WTC11 (cell line): ENCODE measurements around the gene KHDC1. TPM values are rescaled to one million over a fixed set of nuclear protein-coding genes. Genes with fewer than 3 reads are reported as not detected.

Source experiments
- ATAC-seq: fragments of 200-7000 bp; cut with Tn5 transposase; 2 replicates; pipeline ENCODE4 v1.10.0; 2021; ENCODE audit warnings: mild to moderate bottlenecking, moderate library complexity
- CTCF ChIA-PET: fragments of 300-600 bp; sonication (Branson Sonifier 250); formaldehyde crosslinking; loops from one replicate; lab custom pipeline; 2021; ENCODE audit warnings: antibody characterized with exemption; lab: Charles Lee
- POLR2A ChIA-PET: fragments of 350-600 bp; sonication (Branson Sonifier 250); formaldehyde crosslinking; loops from one replicate; lab custom pipeline; 2021; ENCODE audit warnings: antibody characterized with exemption; lab: Charles Lee
- DNase-seq: peaks from one replicate; pipeline ENCODE4 v3.0.0; 2021; ENCODE audit warnings: low spot score
- H3K27ac Mint-ChIP-seq: 2 replicates; pipeline ENCODE4 v1.8.0; 2021; ENCODE audit warnings: mixed read lengths
- H3K27me3 Mint-ChIP-seq: 2 replicates; pipeline ENCODE4 v1.8.0; 2021; ENCODE audit warnings: low read depth, mild to moderate bottlenecking, moderate library complexity, mixed read lengths
- H3K36me3 Mint-ChIP-seq: 2 replicates; pipeline ENCODE4 v1.8.0; 2021; ENCODE audit warnings: mixed read lengths
- H3K4me1 Mint-ChIP-seq: 2 replicates; pipeline ENCODE4 v1.8.0; 2022; ENCODE audit warnings: mixed read lengths
- H3K4me3 Mint-ChIP-seq: 2 replicates; pipeline ENCODE4 v1.8.0; 2021; ENCODE audit warnings: mild to moderate bottlenecking, moderate library complexity, mixed read lengths
- H3K9me3 Mint-ChIP-seq: 2 replicates; pipeline ENCODE4 v1.8.0; 2021; ENCODE audit warnings: mixed read lengths
- CREB1 ChIP-seq: sonication (generic); formaldehyde crosslinking; IDR thresholded peaks from 2 replicates; pipeline ENCODE4 v1.8.0; 2023; ENCODE audit warnings: mild to moderate bottlenecking, missing genetic modification reagents
- ETV6 ChIP-seq: sonication (generic); formaldehyde crosslinking; IDR thresholded peaks from 2 replicates; pipeline ENCODE4 v1.8.1; 2022; ENCODE audit warnings: mild to moderate bottlenecking, missing genetic modification reagents
- NFE2L1 ChIP-seq: sonication (generic); formaldehyde crosslinking; IDR thresholded peaks from 2 replicates; pipeline ENCODE4 v1.8.1; 2023; ENCODE audit warnings: missing genetic modification reagents
- NR1H2 ChIP-seq: sonication (generic); formaldehyde crosslinking; IDR thresholded peaks from 2 replicates; pipeline ENCODE4 v1.9.0; 2021; ENCODE audit warnings: mild to moderate bottlenecking, moderate library complexity, missing genetic modification reagents
- OVOL2 ChIP-seq: fragments of 250-450 bp; sonication (Bioruptor Pico); IDR thresholded peaks from 2 replicates; pipeline ENCODE4 v1.9.0; 2021; ENCODE audit warnings: mild to moderate bottlenecking, borderline replicate concordance
- SOX15 ChIP-seq: fragments of 250-450 bp; sonication (Bioruptor Pico); IDR thresholded peaks from 2 replicates; pipeline ENCODE4 v1.9.0; 2021; ENCODE audit warnings: mild to moderate bottlenecking
- SP1 ChIP-seq: sonication (generic); formaldehyde crosslinking; conservative IDR thresholded peaks from 2 replicates; pipeline ENCODE4 v1.8.1; 2022; ENCODE audit warnings: missing genetic modification reagents
- TEAD1 ChIP-seq: sonication (generic); formaldehyde crosslinking; IDR thresholded peaks from 2 replicates; pipeline ENCODE4 v1.8.0; 2022; ENCODE audit warnings: mild to moderate bottlenecking, missing genetic modification reagents
- TEAD4 ChIP-seq: sonication (generic); formaldehyde crosslinking; IDR thresholded peaks from 2 replicates; pipeline ENCODE4 v1.8.0; 2022; ENCODE audit warnings: mild to moderate bottlenecking, missing genetic modification reagents
- TP53 ChIP-seq: sonication (generic); formaldehyde crosslinking; IDR thresholded peaks from 2 replicates; pipeline ENCODE4 v1.8.1; 2023; ENCODE audit warnings: mild to moderate bottlenecking, missing genetic modification reagents
- ZBTB21 ChIP-seq: sonication (generic); formaldehyde crosslinking; IDR thresholded peaks from 2 replicates; pipeline ENCODE4 v1.8.1; 2023; ENCODE audit warnings: mild to moderate bottlenecking, missing genetic modification reagents, borderline replicate concordance
- ZNF121 ChIP-seq: sonication (generic); formaldehyde crosslinking; IDR thresholded peaks from 2 replicates; pipeline ENCODE4 v1.8.0; 2023; ENCODE audit warnings: missing genetic modification reagents
- ZNF396 ChIP-seq: fragments of 250-450 bp; sonication (Bioruptor Pico); IDR thresholded peaks from 2 replicates; pipeline ENCODE4 v1.8.0; 2021; ENCODE audit warnings: mild to moderate bottlenecking, moderate library complexity, borderline replicate concordance
- ZNF416 ChIP-seq: fragments of 250-450 bp; sonication (Bioruptor Pico); IDR thresholded peaks from 2 replicates; pipeline ENCODE4 v1.9.0; 2021; ENCODE audit warnings: mild to moderate bottlenecking, inconsistent platforms
- total RNA-seq: library from RNA; stranded (reverse); gene quantifications from 3 replicates; pipeline ENCODE4 v1.2.3, GENCODE V29; 2021
- TF ChIP-seq, protein P1 (sequence below): sonication (generic); formaldehyde crosslinking; IDR thresholded peaks from 2 replicates; pipeline ENCODE4 v1.8.1; 2022; ENCODE audit warnings: low read depth, mild to moderate bottlenecking, moderate library complexity, missing genetic modification reagents, borderline replicate concordance
- TF ChIP-seq, protein P2 (sequence below): fragments of 250-450 bp; sonication (Bioruptor Pico); IDR thresholded peaks from 2 replicates; pipeline ENCODE4 v1.8.0; 2021; ENCODE audit warnings: mild to moderate bottlenecking
- TF ChIP-seq, protein P3 (sequence below): sonication (generic); formaldehyde crosslinking; conservative IDR thresholded peaks from 2 replicates; pipeline ENCODE4 v1.8.1; 2022; ENCODE audit warnings: mild to moderate bottlenecking, missing genetic modification reagents
- TF ChIP-seq, protein P4 (sequence below): sonication (generic); formaldehyde crosslinking; IDR thresholded peaks from 2 replicates; pipeline ENCODE4 v1.8.1; 2022; ENCODE audit warnings: mild to moderate bottlenecking, moderate library complexity, missing genetic modification reagents
- TF ChIP-seq, protein P5 (sequence below): sonication (generic); formaldehyde crosslinking; IDR thresholded peaks from 2 replicates; pipeline ENCODE4 v1.8.1; 2022; ENCODE audit warnings: missing genetic modification reagents, borderline replicate concordance
- TF ChIP-seq, protein P6 (sequence below): fragments of 250-450 bp; sonication (Bioruptor Pico); IDR thresholded peaks from 2 replicates; pipeline ENCODE4 v1.9.0; 2021; ENCODE audit warnings: mild to moderate bottlenecking, borderline replicate concordance
- TF ChIP-seq, protein P7 (sequence below): sonication (generic); formaldehyde crosslinking; IDR thresholded peaks from 2 replicates; pipeline ENCODE4 v1.8.1; 2023; ENCODE audit warnings: mild to moderate bottlenecking, missing genetic modification reagents, moderate library complexity

The KHDC1 gene
- total RNA-seq, 1 experiment from 2014 or later, result 8.9 TPM

DNA sequence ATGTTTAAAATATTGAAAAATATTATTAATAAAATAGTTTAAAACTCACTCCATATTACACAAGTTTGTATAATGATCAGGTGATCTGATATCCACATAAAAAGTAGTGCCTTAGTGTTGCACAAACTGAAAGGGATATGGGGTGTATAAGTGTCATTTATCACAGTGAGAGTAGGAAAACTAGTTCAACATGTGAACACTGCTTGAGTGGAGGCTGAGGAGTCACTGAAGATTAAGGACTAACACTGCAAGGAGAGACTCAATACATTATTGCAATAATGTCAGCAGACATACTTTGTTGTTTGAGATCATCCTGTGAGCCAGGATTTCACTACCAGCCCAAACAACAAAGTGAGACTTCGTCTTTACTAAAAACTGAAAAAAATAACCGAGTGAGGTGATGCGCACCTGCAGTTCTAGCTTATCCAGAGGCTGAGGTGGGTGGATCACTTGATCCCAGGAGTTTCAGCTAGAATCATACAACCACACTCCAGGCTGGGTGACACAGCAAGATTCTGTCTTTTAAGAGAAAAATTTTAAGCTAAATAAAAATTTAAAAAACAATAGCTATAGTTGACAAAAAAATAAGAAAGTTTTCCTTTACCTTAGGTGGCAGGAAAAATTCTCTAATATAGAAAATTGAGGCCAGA, 35.3 kb downstream of the KHDC1 start:
- Mint-ChIP-seq H3K4me1 (0 out of 2 replicates have a peak, but pooled peaks cover 4% of the 10 kb centered on the region), H3K27ac (no peak overlapping the region), H3K27me3 (no peaks in the 10 kb centered on the region), H3K4me3 (no peak overlapping the region), H3K36me3 (no peaks in the 10 kb centered on the region; the same call in 1 of the 2 replicates), H3K9me3 (peaks cover 5% of the 10 kb centered on the region; the same call in 1 of the 2 replicates)
- TF ChIP-seq, protein P1, sequence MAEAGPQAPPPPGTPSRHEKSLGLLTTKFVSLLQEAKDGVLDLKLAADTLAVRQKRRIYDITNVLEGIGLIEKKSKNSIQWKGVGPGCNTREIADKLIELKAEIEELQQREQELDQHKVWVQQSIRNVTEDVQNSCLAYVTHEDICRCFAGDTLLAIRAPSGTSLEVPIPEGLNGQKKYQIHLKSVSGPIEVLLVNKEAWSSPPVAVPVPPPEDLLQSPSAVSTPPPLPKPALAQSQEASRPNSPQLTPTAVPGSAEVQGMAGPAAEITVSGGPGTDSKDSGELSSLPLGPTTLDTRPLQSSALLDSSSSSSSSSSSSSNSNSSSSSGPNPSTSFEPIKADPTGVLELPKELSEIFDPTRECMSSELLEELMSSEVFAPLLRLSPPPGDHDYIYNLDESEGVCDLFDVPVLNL (CRISPR knock-in tag), result no peak
- TF ChIP-seq, protein P2, sequence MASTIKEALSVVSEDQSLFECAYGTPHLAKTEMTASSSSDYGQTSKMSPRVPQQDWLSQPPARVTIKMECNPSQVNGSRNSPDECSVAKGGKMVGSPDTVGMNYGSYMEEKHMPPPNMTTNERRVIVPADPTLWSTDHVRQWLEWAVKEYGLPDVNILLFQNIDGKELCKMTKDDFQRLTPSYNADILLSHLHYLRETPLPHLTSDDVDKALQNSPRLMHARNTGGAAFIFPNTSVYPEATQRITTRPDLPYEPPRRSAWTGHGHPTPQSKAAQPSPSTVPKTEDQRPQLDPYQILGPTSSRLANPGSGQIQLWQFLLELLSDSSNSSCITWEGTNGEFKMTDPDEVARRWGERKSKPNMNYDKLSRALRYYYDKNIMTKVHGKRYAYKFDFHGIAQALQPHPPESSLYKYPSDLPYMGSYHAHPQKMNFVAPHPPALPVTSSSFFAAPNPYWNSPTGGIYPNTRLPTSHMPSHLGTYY (CRISPR knock-in tag), result no peak
- no peak for TF ChIP-seq ZNF396
- TF ChIP-seq TEAD1 (CRISPR knock-in tag), result no peak
- no peak for TF ChIP-seq ZNF121 (CRISPR knock-in tag)
- no peak for TF ChIP-seq NR1H2
- TF ChIP-seq CREB1 (CRISPR knock-in tag), result no peak
- TF ChIP-seq SOX15 (CRISPR knock-in tag), result no peak
- TF ChIP-seq, protein P3, sequence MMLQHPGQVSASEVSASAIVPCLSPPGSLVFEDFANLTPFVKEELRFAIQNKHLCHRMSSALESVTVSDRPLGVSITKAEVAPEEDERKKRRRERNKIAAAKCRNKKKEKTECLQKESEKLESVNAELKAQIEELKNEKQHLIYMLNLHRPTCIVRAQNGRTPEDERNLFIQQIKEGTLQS, result no peak
- POLR2A ChIA-PET, result no interaction called here
- CTCF ChIA-PET, result no interaction called here
- no peak for ATAC-seq
- DNase-seq, result no peak

DNA sequence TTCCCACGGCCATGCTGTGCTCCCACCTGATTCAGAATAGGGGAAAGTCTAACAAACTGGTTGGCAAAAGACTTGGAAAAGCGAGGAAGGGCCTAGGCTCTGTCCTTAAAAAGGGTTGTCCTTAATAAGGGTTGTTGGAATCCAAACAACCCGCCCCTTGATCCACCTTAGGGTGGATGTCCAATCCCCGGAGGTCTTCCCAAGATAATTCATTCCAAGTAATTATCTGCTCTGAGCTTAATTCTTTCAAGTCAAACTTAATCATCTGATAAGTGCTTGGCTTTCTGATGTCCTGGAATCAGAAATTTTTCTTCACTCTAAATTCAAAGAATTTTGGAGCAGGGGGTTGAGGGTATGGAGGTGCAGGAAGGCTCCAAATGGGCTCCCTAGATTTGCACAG, 37.6 kb downstream of the KHDC1 start, which contains the start of gene KHDC1L:
TSS of gene KHDC1L (minus strand) at position 101 of the 400 bp plus-strand sequence. CDS start at position 13, 88 bp downstream.
- POLR2A ChIA-PET, result no interaction called here
- DNase-seq, result no peak
- no peak for ATAC-seq
- CTCF ChIA-PET, result no interaction called here
- H3K27me3 Mint-ChIP-seq, result no peaks in the 10 kb centered on the region
- H3K4me1 Mint-ChIP-seq, result no peaks in the 10 kb centered on the region; the same call in 1 of the 2 replicates
- H3K9me3 Mint-ChIP-seq, result peaks cover 5% of the 10 kb centered on the region; the same call in 1 of the 2 replicates
- H3K4me3 Mint-ChIP-seq, result no peak within 1 kb of the TSS
- no peaks in the 10 kb centered on the region; the same call in 1 of the 2 replicates for H3K36me3 Mint-ChIP-seq
- H3K27ac Mint-ChIP-seq, result no peak within 1 kb of the TSS
- no peak for TF ChIP-seq SP1 (CRISPR knock-in tag)
- TF ChIP-seq OVOL2 (CRISPR knock-in tag), result no peak
- TF ChIP-seq, protein P4, sequence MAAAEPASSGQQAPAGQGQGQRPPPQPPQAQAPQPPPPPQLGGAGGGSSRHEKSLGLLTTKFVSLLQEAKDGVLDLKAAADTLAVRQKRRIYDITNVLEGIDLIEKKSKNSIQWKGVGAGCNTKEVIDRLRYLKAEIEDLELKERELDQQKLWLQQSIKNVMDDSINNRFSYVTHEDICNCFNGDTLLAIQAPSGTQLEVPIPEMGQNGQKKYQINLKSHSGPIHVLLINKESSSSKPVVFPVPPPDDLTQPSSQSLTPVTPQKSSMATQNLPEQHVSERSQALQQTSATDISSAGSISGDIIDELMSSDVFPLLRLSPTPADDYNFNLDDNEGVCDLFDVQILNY (CRISPR knock-in tag), result no peak
- TF ChIP-seq, protein P5, sequence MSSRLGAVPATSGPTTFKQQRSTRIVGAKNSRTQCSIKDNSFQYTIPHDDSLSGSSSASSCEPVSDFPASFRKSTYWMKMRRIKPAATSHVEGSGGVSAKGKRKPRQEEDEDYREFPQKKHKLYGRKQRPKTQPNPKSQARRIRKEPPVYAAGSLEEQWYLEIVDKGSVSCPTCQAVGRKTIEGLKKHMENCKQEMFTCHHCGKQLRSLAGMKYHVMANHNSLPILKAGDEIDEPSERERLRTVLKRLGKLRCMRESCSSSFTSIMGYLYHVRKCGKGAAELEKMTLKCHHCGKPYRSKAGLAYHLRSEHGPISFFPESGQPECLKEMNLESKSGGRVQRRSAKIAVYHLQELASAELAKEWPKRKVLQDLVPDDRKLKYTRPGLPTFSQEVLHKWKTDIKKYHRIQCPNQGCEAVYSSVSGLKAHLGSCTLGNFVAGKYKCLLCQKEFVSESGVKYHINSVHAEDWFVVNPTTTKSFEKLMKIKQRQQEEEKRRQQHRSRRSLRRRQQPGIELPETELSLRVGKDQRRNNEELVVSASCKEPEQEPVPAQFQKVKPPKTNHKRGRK (CRISPR knock-in tag), result no peak
- TF ChIP-seq, protein P6, sequence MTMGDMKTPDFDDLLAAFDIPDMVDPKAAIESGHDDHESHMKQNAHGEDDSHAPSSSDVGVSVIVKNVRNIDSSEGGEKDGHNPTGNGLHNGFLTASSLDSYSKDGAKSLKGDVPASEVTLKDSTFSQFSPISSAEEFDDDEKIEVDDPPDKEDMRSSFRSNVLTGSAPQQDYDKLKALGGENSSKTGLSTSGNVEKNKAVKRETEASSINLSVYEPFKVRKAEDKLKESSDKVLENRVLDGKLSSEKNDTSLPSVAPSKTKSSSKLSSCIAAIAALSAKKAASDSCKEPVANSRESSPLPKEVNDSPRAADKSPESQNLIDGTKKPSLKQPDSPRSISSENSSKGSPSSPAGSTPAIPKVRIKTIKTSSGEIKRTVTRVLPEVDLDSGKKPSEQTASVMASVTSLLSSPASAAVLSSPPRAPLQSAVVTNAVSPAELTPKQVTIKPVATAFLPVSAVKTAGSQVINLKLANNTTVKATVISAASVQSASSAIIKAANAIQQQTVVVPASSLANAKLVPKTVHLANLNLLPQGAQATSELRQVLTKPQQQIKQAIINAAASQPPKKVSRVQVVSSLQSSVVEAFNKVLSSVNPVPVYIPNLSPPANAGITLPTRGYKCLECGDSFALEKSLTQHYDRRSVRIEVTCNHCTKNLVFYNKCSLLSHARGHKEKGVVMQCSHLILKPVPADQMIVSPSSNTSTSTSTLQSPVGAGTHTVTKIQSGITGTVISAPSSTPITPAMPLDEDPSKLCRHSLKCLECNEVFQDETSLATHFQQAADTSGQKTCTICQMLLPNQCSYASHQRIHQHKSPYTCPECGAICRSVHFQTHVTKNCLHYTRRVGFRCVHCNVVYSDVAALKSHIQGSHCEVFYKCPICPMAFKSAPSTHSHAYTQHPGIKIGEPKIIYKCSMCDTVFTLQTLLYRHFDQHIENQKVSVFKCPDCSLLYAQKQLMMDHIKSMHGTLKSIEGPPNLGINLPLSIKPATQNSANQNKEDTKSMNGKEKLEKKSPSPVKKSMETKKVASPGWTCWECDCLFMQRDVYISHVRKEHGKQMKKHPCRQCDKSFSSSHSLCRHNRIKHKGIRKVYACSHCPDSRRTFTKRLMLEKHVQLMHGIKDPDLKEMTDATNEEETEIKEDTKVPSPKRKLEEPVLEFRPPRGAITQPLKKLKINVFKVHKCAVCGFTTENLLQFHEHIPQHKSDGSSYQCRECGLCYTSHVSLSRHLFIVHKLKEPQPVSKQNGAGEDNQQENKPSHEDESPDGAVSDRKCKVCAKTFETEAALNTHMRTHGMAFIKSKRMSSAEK (CRISPR knock-in tag), result no peak
- no peak for TF ChIP-seq ETV6 (CRISPR knock-in tag)
- TF ChIP-seq, protein P7, sequence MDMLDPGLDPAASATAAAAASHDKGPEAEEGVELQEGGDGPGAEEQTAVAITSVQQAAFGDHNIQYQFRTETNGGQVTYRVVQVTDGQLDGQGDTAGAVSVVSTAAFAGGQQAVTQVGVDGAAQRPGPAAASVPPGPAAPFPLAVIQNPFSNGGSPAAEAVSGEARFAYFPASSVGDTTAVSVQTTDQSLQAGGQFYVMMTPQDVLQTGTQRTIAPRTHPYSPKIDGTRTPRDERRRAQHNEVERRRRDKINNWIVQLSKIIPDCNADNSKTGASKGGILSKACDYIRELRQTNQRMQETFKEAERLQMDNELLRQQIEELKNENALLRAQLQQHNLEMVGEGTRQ (CRISPR knock-in tag), result no peak
- no peak for TF ChIP-seq TEAD4 (CRISPR knock-in tag)
- TF ChIP-seq NFE2L1, result no peak
- TF ChIP-seq TP53 (CRISPR knock-in tag), result no peak
- TF ChIP-seq, protein P2 (CRISPR knock-in tag), result no peak
- no peak for TF ChIP-seq ZNF416 (CRISPR knock-in tag)
- TF ChIP-seq ZBTB21, result no peak
